Effector memory CD8-positive, alpha-beta T cell (primary cell): ENCODE results near the gene KCNQ1.

Source experiments
- ATAC-seq: fragments of 150-1000 bp; cut with Tn5 transposase; replicated peaks from 2 replicates; pipeline ENCODE4 v1.10.0; 2021; ENCODE audit warnings: mild to moderate bottlenecking, moderate library complexity
- DNase-seq, 3 experiments: peaks; one replicate each; pipeline ENCODE4 v3.0.0; 2021
- H3K27ac Mint-ChIP-seq, 2 donors: one replicate each; pipeline ENCODE4 v1.8.0; 2022; ENCODE audit warnings: mild to moderate bottlenecking in 2 of 2, mixed read lengths in 2 of 2, moderate library complexity in 2 of 2
- H3K27me3 Mint-ChIP-seq, 2 donors: one replicate each; pipeline ENCODE4 v1.8.0; 2022; ENCODE audit warnings: mixed read lengths in 2 of 2
- H3K36me3 Mint-ChIP-seq: one replicate; pipeline ENCODE4 v1.8.0; 2022; ENCODE audit warnings: mild to moderate bottlenecking, moderate library complexity, mixed read lengths; ENCODE audit not compliant: insufficient read depth
- H3K4me1 Mint-ChIP-seq, 2 donors: one replicate each; pipeline ENCODE4 v1.8.0; 2022; ENCODE audit warnings: low read depth in 2 of 2, mixed read lengths in 2 of 2
- H3K4me3 Mint-ChIP-seq, 2 donors: one replicate each; pipeline ENCODE4 v1.8.0; 2022; ENCODE audit warnings: mild to moderate bottlenecking in 2 of 2, mixed read lengths in 2 of 2, moderate library complexity in 2 of 2
- H3K9me3 Mint-ChIP-seq, 2 donors: one replicate each; pipeline ENCODE4 v1.8.0; 2022; ENCODE audit warnings: mixed read lengths in 2 of 2

KCNQ1 gene

GRCh38 chr11:2525166-2525861 is 80.5 kb downstream of the KCNQ1 start:
- Mint-ChIP-seq H3K36me3 (peaks cover 4% of the 10 kb centered on the region), H3K9me3 (no peaks in the 10 kb centered on the region), H3K4me1 (peaks cover 0 to 8% of the 10 kb centered on the region in 2 donors), H3K27ac (peak overlapping the region in 1 of 2 donors; percentile 70), H3K4me3 (peak overlapping the region in 1 of 2 donors; percentile 29), H3K27me3 (peaks cover 19 to 41% of the 10 kb centered on the region in 2 donors)
- ATAC-seq, result no peak
- DNase-seq, result no peak

- DNase-seq (no peak), ATAC-seq (no peak)
- Mint-ChIP-seq H3K27me3 (peaks cover 19 to 41% of the 10 kb centered on the region in 2 donors), H3K4me3 (no peak overlapping the region), H3K27ac (peak overlapping the region in 1 of 2 donors; percentile 70), H3K36me3 (peaks cover 3% of the 10 kb centered on the region), H3K9me3 (no peaks in the 10 kb centered on the region), H3K4me1 (peaks cover 0 to 8% of the 10 kb centered on the region in 2 donors)
Measured at GRCh38 chr11:2525941-2526807, 81.4 kb downstream of the KCNQ1 start.

DNA sequence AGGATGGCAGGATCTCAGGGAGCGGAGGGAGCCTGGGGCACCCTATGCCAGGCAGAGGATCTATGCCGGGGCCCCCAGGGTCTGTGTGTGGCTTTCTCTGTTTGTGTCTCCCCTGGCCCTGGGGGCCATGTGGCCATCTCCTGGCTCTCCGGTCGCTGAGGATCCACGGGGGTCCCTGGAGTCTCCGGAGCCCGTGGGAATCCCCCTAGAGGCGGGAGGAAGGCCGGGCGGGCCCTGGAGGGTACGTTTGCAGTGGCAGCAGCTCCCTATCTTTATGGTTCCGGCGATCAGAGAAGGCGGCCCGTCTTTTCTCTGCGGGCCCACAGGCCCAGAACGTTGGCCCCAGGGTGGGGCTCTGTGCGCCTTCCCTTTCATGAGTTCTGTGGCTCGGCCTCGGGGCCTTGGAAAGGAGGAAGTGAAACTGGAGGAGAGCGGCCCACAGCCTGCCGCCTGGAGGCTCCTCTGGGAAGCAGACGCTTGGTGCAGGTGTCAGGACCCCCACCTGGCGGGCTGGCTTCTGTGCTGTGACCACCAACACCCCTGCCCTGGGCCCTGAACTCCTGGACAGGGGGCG is 82.1 kb downstream of the KCNQ1 start:
- peak; percentile 36 for ATAC-seq
- Mint-ChIP-seq H3K9me3 (no peaks in the 10 kb centered on the region), H3K27me3 (peaks cover 19 to 41% of the 10 kb centered on the region in 2 donors), H3K4me1 (peaks cover 3 to 11% of the 10 kb centered on the region in 2 donors), H3K27ac (peak overlapping the region in 1 of 2 donors; percentile 51), H3K36me3 (no peaks in the 10 kb centered on the region), H3K4me3 (peak overlapping the region in 1 of 2 donors; percentile 10)
- DNase-seq, result peak in 1 of 3 experiments; percentile 14

- ATAC-seq, result no peak
- Mint-ChIP-seq H3K4me1 (peaks cover 4 to 17% of the 10 kb centered on the region in 2 donors), H3K36me3 (peaks cover 7% of the 10 kb centered on the region), H3K27ac (no peak overlapping the region), H3K9me3 (no peaks in the 10 kb centered on the region), H3K4me3 (no peak overlapping the region), H3K27me3 (peaks cover 19 to 41% of the 10 kb centered on the region in 2 donors)
- no peak for DNase-seq
Measured at GRCh38 chr11:2527621-2528291, 82.9 kb downstream of the KCNQ1 start.

DNA sequence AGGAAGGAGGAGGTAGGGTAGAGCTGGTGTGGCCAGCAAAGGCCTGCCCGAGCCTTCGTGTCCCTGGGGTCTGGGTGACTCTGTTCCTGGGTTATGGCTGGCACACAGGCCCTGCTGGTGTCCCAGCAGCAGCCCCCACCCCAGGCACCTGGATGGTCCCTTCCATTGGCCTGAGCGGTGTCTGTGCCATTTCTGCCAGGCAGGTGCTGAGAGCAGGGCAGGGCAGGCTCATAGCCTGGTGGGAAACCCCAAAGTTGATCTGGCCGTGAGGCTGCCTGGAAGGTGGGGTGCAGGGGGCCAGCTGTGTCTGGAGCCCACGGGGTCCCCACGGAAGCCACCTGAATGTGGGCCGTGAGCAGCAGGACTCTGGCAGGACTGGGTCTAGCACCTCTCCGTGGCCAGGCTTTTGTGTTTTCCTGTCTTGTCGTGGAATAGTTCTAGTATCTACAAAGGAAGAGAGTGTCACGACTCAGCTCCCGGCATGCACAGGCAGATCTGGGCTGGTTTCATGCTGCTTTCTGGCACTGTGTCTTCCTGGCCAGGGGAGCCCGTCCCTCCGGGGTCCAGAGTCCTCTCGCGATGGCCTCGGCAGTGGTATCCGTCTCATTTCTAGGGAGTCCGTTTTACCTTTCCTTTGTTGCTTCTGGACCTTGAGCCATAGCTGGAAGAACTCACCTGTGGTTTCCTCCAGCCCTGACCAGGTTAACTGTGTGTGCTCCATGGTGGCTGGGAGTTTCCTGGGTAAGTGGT is 83.7 kb downstream of the KCNQ1 start:
- H3K36me3 Mint-ChIP-seq, result peaks cover 7% of the 10 kb centered on the region
- peaks cover 8 to 24% of the 10 kb centered on the region in 2 donors for H3K4me1 Mint-ChIP-seq
- H3K27ac Mint-ChIP-seq, result no peak overlapping the region
- peaks cover 19 to 41% of the 10 kb centered on the region in 2 donors for H3K27me3 Mint-ChIP-seq
- no peak overlapping the region for H3K4me3 Mint-ChIP-seq
- no peak for DNase-seq
- ATAC-seq, result no peak
- no peaks in the 10 kb centered on the region for H3K9me3 Mint-ChIP-seq

DNA sequence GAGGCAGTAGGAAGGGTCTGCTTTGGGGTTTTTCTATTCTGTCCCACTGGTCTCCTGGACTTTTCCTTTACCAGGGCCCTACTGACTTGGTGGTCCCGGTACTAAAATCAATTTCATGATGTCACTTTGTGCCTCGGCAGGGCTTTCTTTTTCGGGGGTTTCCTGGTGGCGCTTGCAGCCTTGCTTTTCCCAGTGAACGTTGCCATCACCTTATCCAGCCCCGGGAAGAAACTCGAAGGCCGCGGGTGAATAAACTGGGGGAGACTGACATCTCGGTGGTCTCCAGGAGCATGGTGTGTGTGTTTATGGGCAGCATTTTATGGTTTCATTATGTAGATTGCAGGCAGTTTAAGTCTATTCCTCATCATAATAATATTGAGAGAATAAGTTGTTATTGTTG is 84.4 kb downstream of the KCNQ1 start:
- DNase-seq (no peak), ATAC-seq (no peak)
- no peak overlapping the region for H3K4me3 Mint-ChIP-seq
- H3K27me3 Mint-ChIP-seq, result peaks cover 19 to 36% of the 10 kb centered on the region in 2 donors
- H3K36me3 Mint-ChIP-seq, result peaks cover 7% of the 10 kb centered on the region
- H3K4me1 Mint-ChIP-seq, result peaks cover 8 to 26% of the 10 kb centered on the region in 2 donors
- H3K27ac Mint-ChIP-seq, result no peak overlapping the region
- H3K9me3 Mint-ChIP-seq, result no peaks in the 10 kb centered on the region

DNA sequence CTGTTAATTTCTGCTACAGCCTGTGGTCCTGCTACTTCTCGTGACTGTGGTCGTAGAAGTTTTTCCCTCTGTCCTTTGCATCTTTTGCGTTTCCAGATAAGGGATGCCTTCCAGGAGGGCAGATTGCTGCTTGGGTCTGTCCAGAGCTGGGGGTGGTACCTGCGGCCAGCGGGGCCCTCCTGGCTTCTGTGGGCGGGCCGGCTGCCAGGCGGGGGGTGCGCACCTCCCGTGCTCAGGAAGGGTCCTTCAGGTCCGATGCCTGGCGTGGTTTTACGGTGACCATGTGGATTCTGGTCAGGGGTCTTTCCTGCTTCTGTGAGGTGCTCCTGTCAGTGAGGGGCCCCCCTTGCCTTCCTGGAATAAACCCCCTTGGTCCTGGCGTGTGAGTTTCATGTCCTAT is 84.8 kb downstream of the KCNQ1 start:
- no peak for DNase-seq
- Mint-ChIP-seq H3K4me3 (no peak overlapping the region), H3K4me1 (peaks cover 8 to 26% of the 10 kb centered on the region in 2 donors)

GRCh38 chr11:2530131-2530854 is 85.5 kb downstream of the KCNQ1 start:
- Mint-ChIP-seq H3K9me3 (no peaks in the 10 kb centered on the region), H3K4me1 (peaks cover 8 to 26% of the 10 kb centered on the region in 2 donors), H3K36me3 (peaks cover 7% of the 10 kb centered on the region), H3K27ac (no peak overlapping the region), H3K4me3 (no peak overlapping the region), H3K27me3 (peaks cover 11 to 25% of the 10 kb centered on the region in 2 donors)
- DNase-seq, result no peak
- no peak for ATAC-seq

More for the DNA sequence above, 84.8 kb downstream of the KCNQ1 start:
- Mint-ChIP-seq H3K36me3 (peaks cover 7% of the 10 kb centered on the region), H3K27ac (no peak overlapping the region), H3K9me3 (no peaks in the 10 kb centered on the region), H3K27me3 (peaks cover 18 to 32% of the 10 kb centered on the region in 2 donors)
- ATAC-seq, result no peak

GRCh38 chr11:2530855-2531200 is 86.0 kb downstream of the KCNQ1 start:
- ATAC-seq, result no peak
- no peak overlapping the region for H3K27ac Mint-ChIP-seq
- DNase-seq, result no peak
- peaks cover 7% of the 10 kb centered on the region for H3K36me3 Mint-ChIP-seq
- peaks cover 6 to 20% of the 10 kb centered on the region in 2 donors for H3K27me3 Mint-ChIP-seq
- H3K4me1 Mint-ChIP-seq, result peaks cover 8 to 26% of the 10 kb centered on the region in 2 donors
- H3K9me3 Mint-ChIP-seq, result no peaks in the 10 kb centered on the region
- no peak overlapping the region for H3K4me3 Mint-ChIP-seq

GRCh38 chr11:2531277-2531986 is 86.6 kb downstream of the KCNQ1 start:
- ATAC-seq, result peak; percentile 41
- no peaks in the 10 kb centered on the region for H3K9me3 Mint-ChIP-seq
- H3K4me3 Mint-ChIP-seq, result peak overlapping the region in 1 of 2 donors; percentile 37
- peaks cover 8 to 26% of the 10 kb centered on the region in 2 donors for H3K4me1 Mint-ChIP-seq
- H3K27me3 Mint-ChIP-seq, result peaks cover 0 to 15% of the 10 kb centered on the region in 2 donors
- peak; percentile 65 to 68 (median 67) for DNase-seq
- no peak overlapping the region for H3K27ac Mint-ChIP-seq
- peaks cover 7% of the 10 kb centered on the region for H3K36me3 Mint-ChIP-seq

GRCh38 chr11:2531987-2532703 is 87.3 kb downstream of the KCNQ1 start:
- H3K27me3 Mint-ChIP-seq, result peaks cover 0 to 15% of the 10 kb centered on the region in 2 donors
- peaks cover 8 to 22% of the 10 kb centered on the region in 2 donors for H3K4me1 Mint-ChIP-seq
- H3K27ac Mint-ChIP-seq, result no peak overlapping the region
- no peak for ATAC-seq
- peaks cover 7% of the 10 kb centered on the region for H3K36me3 Mint-ChIP-seq
- DNase-seq, result no peak
- no peaks in the 10 kb centered on the region for H3K9me3 Mint-ChIP-seq
- peak overlapping the region in 1 of 2 donors; percentile 56 for H3K4me3 Mint-ChIP-seq
